GM19468 (cell line): ENCODE data around the gene SCNM1.

ENCODE experiments used
- ATAC-seq: cut with Tn5 transposase; IDR thresholded peaks from one replicate; pipeline ENCODE4 v1.9.1; 2021; ENCODE audit warnings: mild to moderate bottlenecking, moderate library complexity, moderate number of reproducible peaks; ENCODE audit not compliant: unreplicated experiment; ENCODE audit errors: extremely low read depth

Gene SCNM1

GRCh38 chr1:151165738-151166504 lies at the start of gene SCNM1, which contains the start of gene LYSMD1:
TSS of gene SCNM1 (plus strand) at chr1:151166144. CDS start at chr1:151166153, 9 bp downstream.
TSS of gene LYSMD1 (minus strand) at chr1:151165902. CDS start at chr1:151165258, 644 bp downstream.
- peak; percentile 68 for ATAC-seq

GRCh38 chr1:151124763-151125403 lies 41.1 kb upstream of the SCNM1 start:
- no peak for ATAC-seq

GRCh38 chr1:151128800-151129199 lies 37.1 kb upstream of the SCNM1 start:
- no peak for ATAC-seq

GRCh38 chr1:151130987-151131586 lies 34.9 kb upstream of the SCNM1 start:
- ATAC-seq: peak; percentile 46

GRCh38 chr1:151131701-151132334 lies 34.1 kb upstream of the SCNM1 start:
- ATAC-seq: no peak

- no peak for ATAC-seq
Measured at GRCh38 chr1:151132335-151133017, 33.5 kb upstream of the SCNM1 start.

GRCh38 chr1:151133018-151133806 lies 32.7 kb upstream of the SCNM1 start:
- no peak for ATAC-seq

- no peak for ATAC-seq
Measured at GRCh38 chr1:151134396-151134795, 31.5 kb upstream of the SCNM1 start.

- ATAC-seq: no peak
Measured at GRCh38 chr1:151134991-151135390, 31.0 kb upstream of the SCNM1 start.

GRCh38 chr1:151135433-151136385 lies 30.2 kb upstream of the SCNM1 start:
- ATAC-seq: no peak

GRCh38 chr1:151137789-151138188 lies 28.2 kb upstream of the SCNM1 start:
- ATAC-seq: no peak

- no peak for ATAC-seq
Measured at GRCh38 chr1:151142411-151143056, 23.4 kb upstream of the SCNM1 start.

- no peak for ATAC-seq
Measured at GRCh38 chr1:151143057-151143435, 22.9 kb upstream of the SCNM1 start.

- no peak for ATAC-seq
Measured at GRCh38 chr1:151143986-151144385, 22.0 kb upstream of the SCNM1 start.

GRCh38 chr1:151144474-151145303 lies 21.3 kb upstream of the SCNM1 start:
- no peak for ATAC-seq

GRCh38 chr1:151145304-151146071 lies 20.5 kb upstream of the SCNM1 start:
- ATAC-seq: no peak
